Measurements from ENCODE around the gene PTPRM.

The PTPRM gene

DNA sequence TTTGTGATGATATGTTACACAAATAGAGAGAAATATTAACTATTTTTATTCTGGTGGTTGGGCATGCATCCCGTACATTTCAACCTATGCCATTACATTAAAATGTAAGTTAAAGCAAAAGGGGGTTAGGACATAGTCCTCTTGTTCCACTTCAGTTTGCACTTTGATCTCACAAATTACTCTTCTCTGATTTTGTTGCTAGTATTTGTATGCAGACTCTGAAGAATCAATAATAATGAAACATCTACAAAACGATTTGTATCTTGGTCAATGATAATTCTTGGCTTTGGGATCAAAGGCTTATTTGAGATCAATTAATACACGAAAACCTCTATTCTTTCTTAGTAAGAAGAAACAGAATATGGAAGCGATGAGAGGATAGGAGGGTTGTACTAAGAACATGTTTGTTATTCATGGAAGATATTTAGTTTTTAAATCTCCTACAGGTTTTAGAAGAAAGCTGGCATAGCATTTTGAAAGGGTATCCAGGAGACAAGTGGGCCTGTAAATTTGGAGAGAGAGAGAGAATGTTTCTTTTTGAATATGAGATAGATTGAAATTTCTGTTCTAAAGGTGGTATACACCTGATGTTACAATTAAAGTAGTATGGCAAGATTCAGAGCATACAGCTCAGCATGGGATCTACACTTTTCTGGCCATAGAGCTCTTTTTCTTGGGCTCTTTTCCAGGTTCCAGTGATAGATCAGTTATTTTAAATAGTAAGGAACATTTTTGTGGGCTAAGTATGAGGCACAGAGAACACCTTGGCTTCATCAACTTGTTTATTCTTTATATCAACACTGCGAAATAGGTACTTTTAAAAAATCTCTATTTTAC is 347.9 kb downstream of the PTPRM start:
- no peak for DNase-seq

DNA sequence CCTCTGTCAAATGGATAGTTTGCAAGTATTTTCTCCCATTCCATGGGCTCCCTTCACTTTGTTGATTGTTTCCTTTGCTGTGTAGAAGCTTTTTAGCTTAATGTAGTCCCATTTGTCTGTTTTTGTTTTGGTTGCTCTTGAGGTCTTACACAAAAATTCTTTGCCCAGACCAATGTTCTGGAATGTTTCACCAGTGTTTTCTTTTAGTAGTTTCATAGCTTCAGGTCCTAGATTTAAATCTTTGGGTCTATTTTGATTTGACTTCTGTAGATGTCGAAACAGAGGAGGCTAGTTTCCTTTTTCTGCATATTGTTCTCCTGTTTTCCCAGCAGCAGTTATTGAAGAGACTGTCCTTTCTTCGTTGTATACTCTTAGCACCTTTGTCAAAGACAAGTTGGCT is 351.6 kb downstream of the PTPRM start:
- no peak for DNase-seq

DNA sequence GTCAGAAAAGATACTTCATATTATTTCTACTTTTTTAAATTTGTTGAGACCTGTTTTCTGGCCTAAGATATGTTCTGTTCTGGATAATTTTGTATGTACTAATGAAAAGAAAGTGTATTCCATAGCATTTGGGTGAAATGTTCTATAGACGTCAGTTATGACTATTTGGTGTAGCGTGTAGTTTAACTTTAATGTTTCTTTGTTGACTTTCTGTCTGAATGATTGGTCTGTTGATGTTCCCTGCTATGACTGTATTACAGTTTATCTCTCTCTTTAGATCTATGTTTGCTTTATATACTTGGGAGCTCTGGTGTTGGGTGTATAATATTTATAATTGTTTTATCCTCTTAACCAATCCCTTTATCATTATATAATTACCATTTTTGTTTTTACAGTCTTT is 352.4 kb downstream of the PTPRM start:
- DNase-seq = no peak

DNA sequence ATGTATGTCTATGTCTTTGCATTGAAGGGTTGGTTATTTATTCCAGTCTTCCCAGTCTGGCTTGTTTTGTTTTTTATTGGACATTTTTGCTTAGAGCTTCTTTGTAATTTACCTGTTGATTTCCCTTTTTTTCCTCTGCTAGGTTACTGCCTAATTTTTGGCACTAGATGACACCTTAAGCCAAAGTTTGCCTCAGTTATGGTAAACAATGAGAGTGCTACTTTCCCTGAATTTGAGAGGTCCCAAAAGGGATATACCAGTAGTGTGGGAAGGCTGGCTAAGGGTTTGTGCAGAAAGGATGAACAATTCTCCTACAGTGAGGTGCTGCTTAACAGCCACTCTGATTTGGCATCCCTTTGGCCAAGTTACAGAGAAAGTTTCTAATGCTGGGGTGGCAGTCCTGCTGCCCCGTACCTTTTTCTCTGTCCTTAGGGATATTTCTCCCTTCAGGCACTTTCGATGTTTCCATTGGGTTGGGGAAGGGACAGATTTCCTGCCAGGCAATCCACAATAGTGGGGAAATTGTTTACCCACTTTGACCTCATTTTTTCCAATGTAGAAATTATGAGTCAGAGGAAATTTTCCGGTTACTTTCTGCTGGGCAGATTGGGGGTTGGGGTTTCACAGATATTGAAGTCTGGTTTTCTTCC is 354.9 kb downstream of the PTPRM start:
- DNase-seq = no peak

DNA sequence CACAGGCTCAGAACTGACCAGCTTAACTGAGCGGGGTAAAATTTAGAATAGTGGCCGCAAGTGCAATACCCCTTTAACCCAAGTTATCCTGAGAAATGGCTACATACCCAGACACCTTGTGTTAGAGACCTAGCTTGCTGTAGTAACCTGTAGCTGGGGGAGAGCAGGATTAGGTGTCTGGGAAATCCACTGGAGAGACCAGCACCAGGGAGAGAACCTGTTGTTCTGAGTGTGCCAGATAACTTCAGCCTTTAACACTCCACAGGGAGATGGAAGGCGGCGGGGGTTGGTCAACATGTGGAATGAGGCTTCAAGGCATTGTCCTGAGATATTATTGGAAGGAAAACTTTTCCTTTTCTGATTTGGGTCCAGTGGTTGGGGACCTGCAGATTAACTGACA is 356.0 kb downstream of the PTPRM start:
- DNase-seq = no peak

DNA sequence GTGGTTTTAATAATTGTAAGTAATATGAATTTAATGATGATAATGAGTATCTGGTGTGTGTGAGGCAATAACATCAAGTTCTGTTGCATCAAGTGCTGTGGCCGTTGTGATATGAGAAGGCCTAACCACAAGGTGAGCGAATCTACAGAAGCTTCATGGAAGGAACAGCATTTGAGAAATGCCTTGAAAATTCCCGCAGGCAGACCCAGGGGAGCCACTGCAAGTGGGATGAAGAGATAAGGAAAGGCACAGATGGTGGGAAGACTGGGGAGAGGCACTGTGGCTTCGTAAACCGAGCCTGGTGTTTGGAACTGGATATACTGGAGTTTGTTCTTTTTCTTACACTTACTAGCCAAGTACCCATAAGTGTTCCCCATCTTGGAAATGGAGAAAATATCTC is 357.5 kb downstream of the PTPRM start:
- no peak for DNase-seq

DNA sequence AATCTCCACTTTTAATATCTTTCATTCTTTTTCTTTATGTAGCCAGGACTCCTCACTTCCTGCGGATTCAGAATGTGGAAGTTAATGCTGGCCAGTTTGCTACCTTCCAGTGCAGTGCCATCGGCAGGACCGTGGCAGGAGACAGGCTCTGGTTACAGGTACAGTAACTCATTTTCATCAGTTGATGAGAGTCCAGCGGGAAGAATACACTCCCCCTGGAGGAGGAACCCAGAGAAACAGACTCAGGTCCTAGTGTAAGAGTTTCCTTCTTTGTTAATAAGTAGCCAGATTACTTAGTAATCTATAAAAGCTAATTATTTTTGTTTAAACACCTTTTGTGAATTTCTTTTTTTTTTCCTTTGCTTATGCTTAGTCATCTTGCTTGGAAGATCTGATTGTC is 359.4 kb downstream of the PTPRM start:
- DNase-seq = no peak

DNA sequence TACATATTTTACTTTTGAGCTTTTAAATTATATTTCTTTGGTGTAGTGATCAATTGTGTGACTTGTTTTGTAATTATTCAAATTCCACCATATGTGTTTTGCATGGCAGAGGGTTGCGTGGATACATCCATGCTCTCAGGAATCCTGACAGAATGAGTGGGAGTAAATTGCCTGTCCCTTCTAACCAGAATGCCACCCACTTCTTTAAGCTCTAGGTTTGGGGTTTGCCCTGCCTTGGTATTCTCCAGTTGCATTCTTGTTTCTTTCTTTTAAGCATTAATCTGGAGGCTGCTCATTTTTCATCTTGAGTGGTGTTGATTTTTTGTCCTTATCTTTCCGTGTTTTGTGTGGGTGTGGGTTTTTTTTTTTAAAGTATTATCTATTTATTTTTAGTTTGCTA is 360.0 kb downstream of the PTPRM start:
- no peak for DNase-seq

DNA sequence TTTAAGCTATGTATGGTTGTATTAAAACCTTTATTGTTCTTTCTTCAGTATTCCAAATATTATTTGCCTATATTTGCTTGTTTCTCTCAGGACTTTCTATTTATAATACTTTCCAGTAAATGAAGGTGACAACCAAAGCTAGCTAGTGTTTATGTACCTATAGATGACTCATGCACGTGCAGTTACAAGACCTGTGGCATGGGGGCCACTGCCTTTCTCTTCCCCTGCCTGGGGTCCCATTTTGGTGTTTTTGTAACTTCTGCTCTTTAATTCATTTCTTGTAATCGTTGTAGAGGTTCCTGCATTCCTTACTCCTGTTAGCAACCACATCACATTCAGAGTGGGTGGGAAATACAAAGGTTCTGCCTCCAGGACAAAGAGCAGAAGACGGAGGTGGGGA is 364.6 kb downstream of the PTPRM start:
- DNase-seq = no peak

DNA sequence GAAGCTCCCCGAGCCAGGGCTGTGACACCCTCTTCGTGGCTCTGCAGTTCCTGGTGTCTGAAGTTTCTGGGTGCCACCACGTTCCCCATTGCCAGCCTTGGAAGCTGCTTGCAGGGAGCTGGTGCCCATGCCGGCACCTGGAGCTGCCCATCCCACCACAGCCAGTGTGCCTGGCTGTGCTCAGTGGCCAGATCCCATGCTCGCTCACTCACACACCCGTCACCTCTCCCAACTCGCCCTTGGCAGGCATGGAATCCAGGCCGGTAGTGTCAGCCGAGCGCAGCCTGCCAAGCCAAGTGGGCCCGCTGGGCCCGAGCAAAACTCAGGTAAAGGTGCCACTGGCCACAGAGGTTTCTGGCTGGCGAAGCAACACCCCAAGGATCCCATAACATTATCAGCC is 370.2 kb downstream of the PTPRM start:
- no peak for DNase-seq

DNA sequence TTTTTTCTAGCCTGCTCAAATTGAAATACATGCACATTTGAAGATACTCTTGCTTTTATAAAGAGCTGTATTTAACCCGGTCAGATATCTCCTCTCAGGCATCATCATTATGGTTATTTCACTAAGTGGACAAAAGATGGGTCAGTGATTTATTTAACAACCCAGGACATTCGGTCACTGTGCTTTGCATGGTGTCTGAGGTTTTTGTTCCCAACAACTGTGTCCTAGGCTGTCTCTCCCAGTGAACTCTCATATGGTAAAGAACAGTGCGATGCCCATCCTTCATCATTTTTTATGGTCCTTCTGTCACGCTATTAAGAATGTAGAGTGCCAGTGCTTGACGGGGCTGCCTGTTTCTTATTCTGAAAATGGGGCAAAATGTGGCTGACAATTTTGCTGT is 372.4 kb downstream of the PTPRM start:
- DNase-seq = no peak

DNA sequence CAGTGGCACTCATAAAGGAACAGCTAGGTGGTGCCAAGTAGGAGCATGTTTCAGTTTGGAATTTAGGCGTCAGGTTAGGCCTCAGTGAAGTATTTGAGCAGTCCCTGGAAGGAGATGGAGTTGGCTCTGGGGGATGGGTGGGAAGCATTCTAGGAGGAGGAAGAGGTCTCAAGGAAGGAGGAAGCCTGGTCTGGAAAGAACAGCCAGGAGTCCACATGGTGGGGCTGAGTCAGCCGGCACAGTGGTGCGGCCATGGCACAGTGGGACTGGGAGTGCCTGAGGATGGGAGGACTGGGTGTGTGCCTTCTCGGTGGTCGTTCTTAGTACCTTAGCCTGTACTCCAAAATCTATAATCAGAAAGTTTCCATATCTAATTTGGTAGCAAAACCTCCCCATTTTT is 373.3 kb downstream of the PTPRM start:
- DNase-seq = no peak

DNA sequence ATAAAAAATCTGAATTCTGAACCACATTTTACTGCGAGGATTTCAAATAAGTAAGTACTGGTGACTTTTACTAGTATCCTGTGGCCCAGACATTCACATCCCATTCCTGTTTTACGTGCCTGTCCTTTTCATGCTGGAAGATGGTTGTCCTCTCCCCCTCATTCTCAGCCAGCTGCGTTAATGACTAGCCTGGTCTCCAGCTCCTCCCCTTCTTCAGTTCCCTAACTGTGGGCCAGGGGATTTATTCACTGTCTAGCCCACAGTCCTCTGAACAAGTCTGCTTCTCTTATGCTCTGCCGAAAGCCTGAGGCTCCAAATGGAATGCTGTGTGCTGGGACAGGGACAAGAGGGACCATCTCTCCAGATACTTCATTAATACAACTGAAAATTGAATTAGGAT is 373.9 kb downstream of the PTPRM start:
- no peak for DNase-seq

DNA sequence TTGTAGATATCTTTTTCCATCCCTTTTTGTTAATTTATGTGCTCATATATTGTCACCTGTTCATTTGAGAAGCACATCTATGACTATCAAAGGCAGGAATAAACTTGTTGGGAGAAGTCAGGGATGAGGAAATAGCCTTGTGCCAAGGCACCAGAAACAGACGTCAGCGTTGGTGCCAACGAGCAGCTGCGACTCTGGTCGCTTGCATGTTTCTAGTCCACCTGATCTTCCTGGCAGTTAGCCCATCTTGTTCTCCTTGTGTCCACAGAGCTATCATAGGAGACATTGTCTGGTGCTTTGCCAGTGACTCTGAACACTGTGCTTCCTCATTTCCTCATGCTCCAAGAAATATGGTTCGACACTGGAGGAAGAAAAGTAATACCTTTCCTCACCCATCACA is 374.4 kb downstream of the PTPRM start:
- peak; percentile 49 for DNase-seq

DNA sequence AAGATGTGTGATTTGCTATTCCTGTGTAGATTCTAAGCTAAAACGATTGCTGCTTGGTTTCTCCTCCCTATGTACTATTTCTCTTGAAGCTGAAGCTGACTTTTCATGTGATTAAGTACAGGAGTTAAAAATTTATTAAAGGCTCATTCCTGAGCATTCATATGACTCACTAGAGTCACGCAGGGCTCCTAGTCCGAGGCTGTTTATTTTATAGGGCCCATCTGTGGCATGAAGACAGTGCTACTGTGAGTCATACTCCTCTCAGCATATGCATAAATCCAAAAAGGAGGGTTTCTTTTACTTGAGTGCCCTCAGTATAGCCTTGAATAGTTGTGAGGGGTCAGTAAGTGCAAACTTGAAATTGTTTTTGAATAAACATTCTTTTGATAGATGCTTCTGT is 378.8 kb downstream of the PTPRM start:
- DNase-seq = no peak

DNA sequence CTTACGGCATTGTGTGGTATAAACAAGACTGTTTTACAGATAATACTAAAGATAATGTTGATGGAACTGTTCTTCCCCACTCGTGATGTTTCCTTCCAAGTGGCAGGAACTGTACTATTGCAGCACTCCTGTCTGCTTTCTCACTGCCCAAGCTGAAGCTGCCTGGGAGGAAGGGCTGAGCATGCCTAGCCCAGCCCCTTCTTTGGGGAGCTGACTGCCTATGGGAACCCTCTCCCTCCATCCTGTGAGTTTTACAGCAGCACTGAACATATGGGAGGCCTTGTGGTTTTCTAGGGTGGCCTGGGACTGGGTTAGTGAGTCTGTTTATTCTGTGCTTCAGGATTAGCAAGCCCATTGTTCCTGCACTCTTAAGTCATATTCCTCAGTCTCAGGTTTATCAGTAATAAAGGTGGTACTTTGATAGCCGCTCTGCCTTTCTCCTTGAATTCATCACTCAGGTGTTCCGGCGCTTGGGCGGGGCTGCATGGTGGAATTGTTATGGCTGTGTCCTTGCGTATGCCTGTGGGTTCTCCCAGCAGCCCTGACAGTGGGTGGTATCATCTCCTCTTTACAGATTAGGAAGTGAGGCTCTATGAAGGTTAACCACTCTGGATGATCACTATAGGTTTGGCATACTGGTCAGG is 379.7 kb downstream of the PTPRM start:
- DNase-seq = no peak

DNA sequence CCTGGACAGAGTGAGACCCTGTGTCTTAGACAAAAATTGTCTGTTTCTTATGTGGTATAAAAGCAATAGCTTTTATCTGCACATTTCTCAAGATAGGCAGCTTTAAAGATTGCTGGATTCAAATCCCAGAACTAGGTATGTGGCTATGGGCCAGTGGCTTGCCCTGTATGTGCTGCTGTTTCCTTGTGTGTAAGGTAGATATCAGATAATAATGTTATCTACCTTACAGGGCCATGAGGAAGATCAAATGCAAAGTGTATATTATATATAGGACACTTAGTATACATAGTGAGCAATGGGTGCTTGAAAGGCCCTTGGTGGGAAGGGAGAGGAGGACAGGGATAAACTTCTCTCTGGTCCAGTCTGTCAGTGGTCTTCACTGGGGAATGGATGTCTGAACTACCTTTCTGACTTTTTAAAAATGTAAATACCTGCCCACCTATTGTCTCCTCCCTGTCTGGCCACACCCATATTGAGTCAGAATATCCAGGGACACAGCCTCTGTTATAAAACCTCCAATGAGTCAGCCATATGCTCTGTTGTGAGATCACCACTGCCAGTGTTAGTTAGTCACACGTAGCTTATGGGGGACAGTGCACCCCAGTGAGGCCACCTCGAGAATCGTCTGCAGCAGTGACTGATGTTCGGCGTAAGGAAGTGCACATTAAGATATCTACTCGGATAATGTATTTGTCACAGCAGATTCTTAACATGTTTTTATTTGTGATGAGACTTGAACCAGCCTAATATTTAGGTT is 383.4 kb downstream of the PTPRM start:
- DNase-seq = no peak

DNA sequence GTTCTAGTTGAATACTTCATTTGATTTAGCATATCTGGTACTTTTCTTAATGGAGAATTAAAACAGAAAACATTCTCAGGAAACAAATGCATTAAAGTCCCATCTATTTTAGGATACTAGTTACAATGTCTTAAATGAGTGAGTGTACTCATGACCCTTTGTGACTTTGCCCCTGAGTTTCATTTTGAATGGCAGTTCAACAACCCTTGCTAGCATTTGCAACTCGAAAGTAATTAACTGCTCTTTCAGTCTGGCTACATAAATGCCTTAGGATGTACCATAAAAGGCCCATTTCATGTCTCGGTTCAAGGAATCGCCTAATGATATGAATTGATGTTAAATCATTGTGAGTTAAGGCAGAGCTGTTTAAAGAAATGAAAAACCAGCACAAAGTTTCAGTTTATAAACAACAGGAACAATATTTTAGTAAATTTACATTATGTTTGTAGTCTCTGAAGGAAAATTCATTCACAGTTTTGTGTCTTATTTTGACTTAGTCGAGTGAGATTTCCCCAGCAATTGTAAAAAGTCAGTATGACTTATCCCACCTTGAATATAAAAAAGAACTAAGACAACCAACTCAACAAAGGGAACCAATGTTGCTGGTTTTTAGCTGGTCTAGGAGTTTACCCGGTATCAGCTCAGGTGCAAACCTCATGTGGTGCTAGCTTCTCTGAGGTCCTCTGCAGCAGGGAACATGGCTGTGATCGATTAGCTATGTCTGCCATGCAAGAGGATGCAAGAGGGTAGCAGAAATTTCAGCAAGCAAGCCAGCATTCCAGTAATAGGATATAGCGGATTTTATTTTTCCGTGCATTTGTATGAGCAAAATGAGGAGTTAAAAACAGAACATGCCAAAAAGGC is 386.2 kb downstream of the PTPRM start:
- no peak for DNase-seq

DNA sequence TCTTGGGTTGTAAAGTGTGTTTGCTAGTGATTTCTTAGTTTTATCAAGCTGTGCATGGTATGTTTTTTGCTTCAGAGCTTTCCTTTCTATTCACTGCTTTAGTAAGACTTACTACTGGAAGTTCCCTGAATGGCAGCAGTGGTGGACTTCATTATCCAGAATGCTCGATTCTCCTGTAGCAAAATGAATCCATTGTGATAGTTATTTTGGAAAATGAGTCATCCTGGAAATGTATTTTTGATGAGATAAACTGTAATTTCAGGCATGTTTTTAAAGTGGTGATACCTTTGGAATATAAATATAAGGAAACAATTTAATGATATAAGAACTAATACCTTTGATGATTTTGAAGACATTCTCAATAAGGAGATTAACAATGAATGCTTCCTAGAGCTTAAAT is 387.1 kb downstream of the PTPRM start:
- no peak for DNase-seq

DNA sequence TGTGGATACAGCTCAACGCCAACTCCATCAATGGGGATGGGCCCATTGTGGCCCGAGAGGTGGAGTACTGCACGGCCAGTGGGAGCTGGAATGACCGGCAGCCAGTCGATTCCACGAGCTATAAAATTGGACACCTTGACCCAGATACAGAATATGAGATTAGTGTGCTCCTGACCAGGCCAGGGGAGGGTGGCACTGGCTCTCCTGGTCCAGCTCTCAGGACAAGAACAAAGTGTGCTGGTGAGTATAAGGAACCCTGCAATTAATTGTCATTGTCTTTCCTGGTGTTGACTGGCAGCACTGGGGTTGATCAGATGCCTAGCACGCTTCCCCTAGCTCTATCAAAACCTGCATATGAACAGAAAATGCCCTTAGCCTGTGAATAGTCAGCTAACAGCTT is 388.1 kb downstream of the PTPRM start:
- no peak for DNase-seq

DNA sequence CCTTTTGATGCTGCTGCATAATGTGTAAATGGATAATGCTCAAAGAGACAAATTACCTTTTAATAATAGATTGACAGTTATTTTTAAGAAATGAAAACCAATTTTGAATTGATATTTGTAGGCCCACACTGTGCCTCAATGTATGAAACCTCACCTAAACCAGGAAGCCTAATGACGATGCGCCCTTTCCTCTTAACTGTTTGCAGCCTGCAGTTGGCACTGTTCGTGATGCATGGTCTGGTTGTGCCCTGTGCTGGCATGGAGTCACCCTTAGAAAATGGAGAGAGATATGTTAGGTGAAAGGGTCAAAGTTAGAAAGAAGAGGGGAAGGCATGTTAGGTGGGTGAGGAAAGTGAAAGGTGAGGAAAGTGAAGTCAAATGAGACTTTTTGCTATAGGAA is 390.2 kb downstream of the PTPRM start:
- DNase-seq = no peak

DNA sequence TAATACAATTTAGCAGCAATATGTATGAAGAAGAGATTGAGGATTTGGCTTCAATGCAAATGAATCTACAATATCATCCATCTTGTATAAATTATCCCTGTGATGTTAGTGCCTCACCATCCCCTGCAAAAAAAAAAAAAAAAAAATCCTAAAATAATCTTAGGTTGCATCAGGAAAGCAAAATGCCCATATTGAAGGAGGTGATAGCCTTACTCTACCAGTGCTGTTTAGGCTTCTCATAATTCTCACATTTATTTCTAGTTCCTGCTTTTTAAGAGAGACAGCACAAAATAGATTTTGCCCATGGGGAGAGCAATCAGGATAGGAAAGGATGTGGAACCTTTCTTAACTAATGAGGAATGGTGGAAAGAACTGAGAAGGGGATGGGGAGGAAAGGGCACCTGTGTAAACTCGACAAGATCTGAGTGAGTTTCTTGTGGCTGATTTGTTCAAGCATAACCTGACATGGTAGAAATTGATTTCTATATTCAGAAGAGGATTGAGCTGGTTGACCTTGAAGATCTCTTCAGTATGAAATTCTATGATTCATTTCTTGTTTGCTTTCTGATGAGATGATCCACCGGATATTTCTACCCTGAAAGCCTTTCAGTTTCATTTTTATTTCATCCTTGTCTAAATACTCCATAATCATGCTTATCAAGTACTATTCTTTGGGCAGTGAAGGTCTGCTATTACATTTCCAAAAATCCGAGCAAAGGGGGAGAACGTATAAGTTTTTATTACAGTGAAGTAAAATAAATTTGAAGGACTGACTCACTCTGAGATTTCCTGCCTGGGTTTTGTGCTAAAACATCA is 391.2 kb downstream of the PTPRM start:
- no peak for DNase-seq

All from femur (tissue), 1 donor.